Erythroblast (primary cell): ENCODE measurements around the gene OAF.

ENCODE experiments used
- GATA1 ChIP-seq: IDR thresholded peaks from 2 replicates; pipeline ENCODE4 v1.6.1; 2011; ENCODE audit warnings: low read depth, mild to moderate bottlenecking, control low read depth, low read length, moderate library complexity
- POLR2A ChIP-seq: IDR thresholded peaks from 2 replicates; pipeline ENCODE4 v1.6.1; 2011; ENCODE audit warnings: mild to moderate bottlenecking, low read length

GRCh38 chr11:120188811-120189455, 21.9 kb upstream of the OAF start:
- TF ChIP-seq POLR2A (no peak), GATA1 (no peak)
